ENCODE results near the gene PACRG. TPM values are rescaled to one million over a fixed set of nuclear protein-coding genes. Genes with fewer than 3 reads are reported as not detected.

Gene PACRG
- total and polyA plus RNA-seq, 10 of the 15 experiments (the other 5 are each of a cell fraction or from before 2014, with no cell fraction given), result not detected

DNA sequence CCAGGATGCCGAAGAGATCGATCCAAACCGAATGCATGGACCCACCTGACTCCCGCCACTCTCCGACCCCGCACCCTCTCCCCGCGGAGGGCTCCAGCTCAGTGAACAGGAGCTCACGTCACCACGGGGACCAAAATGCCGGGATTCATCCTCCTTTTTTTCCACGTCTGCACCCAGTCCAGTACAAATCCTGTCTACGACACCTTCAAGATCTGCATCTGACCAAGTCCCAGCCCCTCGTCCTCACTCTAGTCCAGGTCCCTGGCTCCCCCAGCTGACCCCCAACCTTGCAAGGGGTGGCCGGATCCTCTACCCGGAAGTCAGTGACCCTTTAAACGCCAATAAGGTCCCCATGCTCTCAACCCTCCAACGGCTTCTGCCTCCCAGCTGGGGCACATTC is 593.9 kb downstream of the PACRG start (continued):
- TF ChIP-seq EGR1 (IDR thresholded peaks at IDR 0.05; ENCODE audit: borderline replicate concordance in 1 of 2, low read depth in 2 of 2, low read length in 2 of 2) (no peak), NFIC (IDR thresholded peaks at IDR 0.05; ENCODE audit: low read depth, low read length) (no peak)

DNA sequence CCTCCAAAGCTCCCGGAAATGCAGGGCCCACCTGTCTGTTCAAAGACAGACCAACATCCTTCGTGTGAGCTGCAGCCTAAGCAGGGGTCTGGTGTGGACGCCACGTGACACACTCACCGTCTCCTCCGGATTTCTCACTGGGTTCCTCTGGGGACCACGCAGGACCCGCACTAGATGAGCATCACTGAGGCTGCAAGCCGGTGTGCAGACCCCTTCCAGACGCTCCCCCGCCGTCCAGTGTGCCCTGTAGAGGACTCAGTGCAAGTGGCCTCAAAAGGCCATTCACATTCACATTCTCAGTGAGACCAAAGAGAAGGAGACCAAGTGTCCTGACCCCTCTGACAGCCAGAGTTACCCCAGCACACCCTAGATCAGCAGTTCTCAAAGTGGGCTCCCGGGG is 595.5 kb downstream of the PACRG start:
- ChIA-PET RAD21 (ENCODE audit: unreplicated experiment) (no interaction called here), POLR2A (interaction anchor here (0.5 kb wide), 1 partner anchor 93 kb away, joined by 3 read pairs; no protein-coding TSS in a partner anchor), CTCF (no interaction called here), SMC1A (ENCODE audit: uncharacterized antibody, unreplicated experiment) (no interaction called here)
- Histone ChIP-seq H3K4me3 (no peak overlapping the region), H3K79me2 (ENCODE audit: control insufficient read depth, insufficient read depth, low read length) (no peaks in the 10 kb centered on the region), H3K9ac (ENCODE audit: control insufficient read depth, insufficient read depth, low read length) (no peak overlapping the region), H3K9me3 (replicated peaks; ENCODE audit: control insufficient read depth, insufficient read depth, low read length) (no peaks in the 10 kb centered on the region; the same call in 2 of the 3 replicates), H3K4me2 (ENCODE audit: control insufficient read depth, insufficient read depth) (no peak overlapping the region), H4K20me1 (ENCODE audit: control insufficient read depth, insufficient read depth) (no peaks in the 10 kb centered on the region; the same call in 1 of the 2 replicates), H3K27ac (ENCODE audit: control insufficient read depth, insufficient read depth) (no peak overlapping the region), H3K27me3 (replicated peaks in 1 of 2; ENCODE audit: control insufficient read depth in 2 of 2, insufficient read depth in 2 of 2, low read length in 1 of 2) (no peaks in the 10 kb centered on the region), H3K4me1 (ENCODE audit: control insufficient read depth, insufficient read depth, low read length) (no peaks in the 10 kb centered on the region), H3K36me3 (ENCODE audit: control insufficient read depth in 2 of 2, insufficient read depth in 2 of 2, low read length in 1 of 2) (no peaks in the 10 kb centered on the region), H2AFZ (ENCODE audit: control insufficient read depth, low read depth, low read length) (no peak overlapping the region)
- TF ChIP-seq, protein P1, sequence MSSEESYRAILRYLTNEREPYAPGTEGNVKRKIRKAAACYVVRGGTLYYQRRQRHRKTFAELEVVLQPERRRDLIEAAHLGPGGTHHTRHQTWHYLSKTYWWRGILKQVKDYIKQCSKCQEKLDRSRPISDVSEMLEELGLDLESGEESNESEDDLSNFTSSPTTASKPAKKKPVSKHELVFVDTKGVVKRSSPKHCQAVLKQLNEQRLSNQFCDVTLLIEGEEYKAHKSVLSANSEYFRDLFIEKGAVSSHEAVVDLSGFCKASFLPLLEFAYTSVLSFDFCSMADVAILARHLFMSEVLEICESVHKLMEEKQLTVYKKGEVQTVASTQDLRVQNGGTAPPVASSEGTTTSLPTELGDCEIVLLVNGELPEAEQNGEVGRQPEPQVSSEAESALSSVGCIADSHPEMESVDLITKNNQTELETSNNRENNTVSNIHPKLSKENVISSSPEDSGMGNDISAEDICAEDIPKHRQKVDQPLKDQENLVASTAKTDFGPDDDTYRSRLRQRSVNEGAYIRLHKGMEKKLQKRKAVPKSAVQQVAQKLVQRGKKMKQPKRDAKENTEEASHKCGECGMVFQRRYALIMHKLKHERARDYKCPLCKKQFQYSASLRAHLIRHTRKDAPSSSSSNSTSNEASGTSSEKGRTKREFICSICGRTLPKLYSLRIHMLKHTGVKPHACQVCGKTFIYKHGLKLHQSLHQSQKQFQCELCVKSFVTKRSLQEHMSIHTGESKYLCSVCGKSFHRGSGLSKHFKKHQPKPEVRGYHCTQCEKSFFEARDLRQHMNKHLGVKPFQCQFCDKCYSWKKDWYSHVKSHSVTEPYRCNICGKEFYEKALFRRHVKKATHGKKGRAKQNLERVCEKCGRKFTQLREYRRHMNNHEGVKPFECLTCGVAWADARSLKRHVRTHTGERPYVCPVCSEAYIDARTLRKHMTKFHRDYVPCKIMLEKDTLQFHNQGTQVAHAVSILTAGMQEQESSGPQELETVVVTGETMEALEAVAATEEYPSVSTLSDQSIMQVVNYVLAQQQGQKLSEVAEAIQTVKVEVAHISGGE (CRISPR knock-in tag; IDR thresholded peaks at IDR 0.05), result no peak
- TF ChIP-seq FOXM1 (IDR thresholded peaks at IDR 0.05; ENCODE audit: low read depth, low read length) (no peak), SMARCA5 (IDR thresholded peaks at IDR 0.05) (no peak), FOS (IDR thresholded peaks at IDR 0.05; ENCODE audit: borderline replicate concordance, extremely low read depth, insufficient read length) (no peak), TBL1XR1 (IDR thresholded peaks at IDR 0.05; ENCODE audit: low read depth, low read length) (no peak), EZH2 (IDR thresholded peaks at IDR 0.05; ENCODE audit: borderline replicate concordance, control insufficient read depth, low read depth, low read length) (no peak), PAX5 (IDR thresholded peaks at IDR 0.05; ENCODE audit: borderline replicate concordance, low read depth, low read length) (no peak), DPF2 (IDR thresholded peaks at IDR 0.05) (no peak), ZNF217 (IDR thresholded peaks at IDR 0.05) (no peak)
- TF ChIP-seq, protein P2, sequence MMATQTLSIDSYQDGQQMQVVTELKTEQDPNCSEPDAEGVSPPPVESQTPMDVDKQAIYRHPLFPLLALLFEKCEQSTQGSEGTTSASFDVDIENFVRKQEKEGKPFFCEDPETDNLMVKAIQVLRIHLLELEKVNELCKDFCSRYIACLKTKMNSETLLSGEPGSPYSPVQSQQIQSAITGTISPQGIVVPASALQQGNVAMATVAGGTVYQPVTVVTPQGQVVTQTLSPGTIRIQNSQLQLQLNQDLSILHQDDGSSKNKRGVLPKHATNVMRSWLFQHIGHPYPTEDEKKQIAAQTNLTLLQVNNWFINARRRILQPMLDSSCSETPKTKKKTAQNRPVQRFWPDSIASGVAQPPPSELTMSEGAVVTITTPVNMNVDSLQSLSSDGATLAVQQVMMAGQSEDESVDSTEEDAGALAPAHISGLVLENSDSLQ (IDR thresholded peaks at IDR 0.05), result no peak
- BruUV-seq (replicated peaks), result no TSS peak
- FAIRE-seq (no peak), DNase-seq (ENCODE audit: low read depth, low spot score) (no peak), ATAC-seq (no peak)
- 54% methylated on average over 13 of the region's 13 CpGs for WGBS (ENCODE audit: insufficient coverage, insufficient replicate concordance, low lambda C conversion rate, missing lambda C conversion rate)
- in situ Hi-C loops (cut with MboI), result no loop called here
- intact Hi-C loops (cut with micrococcal nuclease; ENCODE audit: unreplicated experiment), result no loop called here
